Upper lobe of left lung (tissue), 6 donors: Measurements from ENCODE around the gene PLA2G15. TPM values are rescaled to one million over a fixed set of nuclear protein-coding genes. Genes with fewer than 3 reads are reported as not detected.

Experiments
- ATAC-seq, 2 donors: fragments of 200-7000 bp; cut with Tn5 transposase; one replicate each; pipeline ENCODE4 v1.9.1; 2022; ENCODE audit warnings: mild to moderate bottlenecking in 2 of 2, moderate library complexity in 2 of 2; ENCODE audit not compliant: low FRiP score in 2 of 2
- DNase-seq, 2 donors: peaks; one replicate each; pipeline ENCODE4 v3.0.0-alpha.2; 2019 to 2020
- H3K27ac ChIP-seq, 4 donors: fragments of 200-600 bp; sonication (generic); one replicate each; pipeline ENCODE4 v1.5.1; 2016 to 2019
- H3K27me3 ChIP-seq, 4 donors: fragments of 200-600 bp; sonication (generic); one replicate each; pipeline ENCODE4 v1.5.1; 2017 to 2019
- H3K36me3 ChIP-seq, 4 donors: fragments of 200-600 bp; sonication (generic); one replicate each; pipeline ENCODE4 v1.5.1; 2016 to 2019
- H3K4me1 ChIP-seq, 4 donors: fragments of 200-600 bp; sonication (generic); one replicate each; pipeline ENCODE4 v1.5.1; 2018 to 2019
- H3K4me3 ChIP-seq, 4 donors: fragments of 200-600 bp; sonication (generic); one replicate each; pipeline ENCODE4 v1.5.1; 2017 to 2019; ENCODE audit warnings: mild to moderate bottlenecking in 2 of 4, moderate library complexity in 1 of 4
- H3K9me3 ChIP-seq, 4 donors: fragments of 200-600 bp; sonication (generic); one replicate each; pipeline ENCODE4 v1.5.1; 2018 to 2019
- CTCF ChIP-seq, 6 experiments: fragments of 450-650 bp in 4 of 6; fragments of 200-600 bp in 2 of 6; sonication (generic) in 2 of 6; IDR thresholded peaks; one replicate each; pipeline ENCODE4 v1.5.1; 2016 to 2019; ENCODE audit warnings: antibody characterized with exemption in 6 of 6
- EP300 ChIP-seq, 4 donors: sonication (generic); formaldehyde crosslinking; IDR thresholded peaks; one replicate each; pipeline ENCODE4 v1.5.1; 2017; ENCODE audit warnings: antibody characterized with exemption in 4 of 4, control low read depth in 2 of 4
- POLR2A ChIP-seq, 4 donors: fragments of 450-650 bp; IDR thresholded peaks; one replicate each; pipeline ENCODE4 v1.5.1; 2016 to 2017; ENCODE audit warnings: antibody characterized with exemption in 4 of 4, mild to moderate bottlenecking in 2 of 4
- POLR2AphosphoS5 ChIP-seq, 2 donors: sonication (generic); formaldehyde crosslinking; IDR thresholded peaks; one replicate each; pipeline ENCODE4 v1.5.1; 2017; ENCODE audit warnings: antibody characterized with exemption in 2 of 2
- WGBS, 2 donors: methylation state at CpG; one replicate each; pipeline ENCODE4 v1.1.5; 2017 to 2018; 5-methylcytosine and 5-hydroxymethylcytosine counted together
- total RNA-seq, 6 donors: library from RNA; depleted of rRNA in 4 of 6; stranded (reverse); fragments of >200 nt in 4 of 6; gene quantifications; one replicate each; pipeline versions ENCODE4 v1.1.0 to v1.2.1, GENCODE V29; 2016 to 2021
- donor health status: DM: no; HTN: no; CAD: no; lungs with moderate emphysema.
- donor health status: DM: no; HTN: yes; CAD: no; lungs with severe emphysema.

PLA2G15 gene
- total RNA-seq, 6 donors from 2014 or later, result 25.6 to 84.8 (median 57.5) TPM

- Histone ChIP-seq H3K9me3 (no peaks in the 10 kb centered on the region), H3K4me3 (no peak overlapping the region), H3K36me3 (peaks cover 0 to 19% (median 8%) of the 10 kb centered on the region in 4 donors), H3K27me3 (no peaks in the 10 kb centered on the region), H3K27ac (peak overlapping the region in 3 of 4 donors; percentile 7 to 65 (median 23)), H3K4me1 (peaks cover 17 to 61% (median 52%) of the 10 kb centered on the region in 4 donors)
- 57 to 65% methylated on average over 5 of the region's 5 CpGs for WGBS, 2 donors
- TF ChIP-seq POLR2AphosphoS5 (IDR thresholded peaks at IDR 0.05), result no peak
- TF ChIP-seq EP300 (IDR thresholded peaks at IDR 0.05), result no peak
- no peak for TF ChIP-seq POLR2A (IDR thresholded peaks at IDR 0.05)
- no peak for TF ChIP-seq CTCF (IDR thresholded peaks at IDR 0.05)
- ATAC-seq, result no peak
- DNase-seq, result no peak
Observed at GRCh38 chr16:68283346-68283745, 38.2 kb downstream of the PLA2G15 start.

GRCh38 chr16:68283801-68284598, 38.8 kb downstream of the PLA2G15 start:
- H3K27ac ChIP-seq, result peak overlapping the region in 3 of 4 donors; percentile 23 to 65 (median 57)
- DNase-seq, result no peak
- no peak overlapping the region for H3K4me3 ChIP-seq
- no peaks in the 10 kb centered on the region for H3K27me3 ChIP-seq
- peaks cover 0 to 20% (median 9%) of the 10 kb centered on the region in 4 donors for H3K36me3 ChIP-seq
- no peak for TF ChIP-seq CTCF (IDR thresholded peaks at IDR 0.05)
- no peak for TF ChIP-seq EP300 (IDR thresholded peaks at IDR 0.05)
- no peak for TF ChIP-seq POLR2A (IDR thresholded peaks at IDR 0.05)
- no peak for TF ChIP-seq POLR2AphosphoS5 (IDR thresholded peaks at IDR 0.05)
- peak in 1 of 2 donors; percentile 14 for ATAC-seq
- H3K4me1 ChIP-seq, result peaks cover 17 to 62% (median 53%) of the 10 kb centered on the region in 4 donors
- WGBS, 2 donors, result 75 to 78% methylated on average over 9 of the region's 9 CpGs
- no peaks in the 10 kb centered on the region for H3K9me3 ChIP-seq

GRCh38 chr16:68284847-68285246, 39.7 kb downstream of the PLA2G15 start:
- peaks cover 0 to 24% (median 9%) of the 10 kb centered on the region in 4 donors for H3K36me3 ChIP-seq
- DNase-seq (no peak), ATAC-seq (peak in 1 of 2 donors; percentile 14)
- no peaks in the 10 kb centered on the region for H3K27me3 ChIP-seq
- TF ChIP-seq EP300 (IDR thresholded peaks at IDR 0.05) (no peak), POLR2A (IDR thresholded peaks at IDR 0.05) (no peak), CTCF (IDR thresholded peaks at IDR 0.05) (no peak), POLR2AphosphoS5 (IDR thresholded peaks at IDR 0.05) (no peak)
- H3K27ac ChIP-seq, result peak overlapping the region in 3 of 4 donors; percentile 52 to 65 (median 57)
- H3K4me1 ChIP-seq, result peaks cover 26 to 64% (median 59%) of the 10 kb centered on the region in 4 donors
- WGBS, 2 donors, result 27 to 35% methylated on average over 5 of the region's 5 CpGs
- no peak overlapping the region for H3K4me3 ChIP-seq
- no peaks in the 10 kb centered on the region for H3K9me3 ChIP-seq

- DNase-seq (no peak), ATAC-seq (no peak)
- Histone ChIP-seq H3K4me1 (peaks cover 31 to 70% (median 62%) of the 10 kb centered on the region in 4 donors), H3K4me3 (no peak overlapping the region), H3K27me3 (no peaks in the 10 kb centered on the region), H3K9me3 (no peaks in the 10 kb centered on the region), H3K36me3 (peaks cover 0 to 27% (median 10%) of the 10 kb centered on the region in 4 donors), H3K27ac (peak overlapping the region in 3 of 4 donors; percentile 52 to 65 (median 57))
- 90 to 94% methylated on average over 3 of the region's 3 CpGs for WGBS, 2 donors
- TF ChIP-seq POLR2AphosphoS5 (IDR thresholded peaks at IDR 0.05) (no peak), POLR2A (IDR thresholded peaks at IDR 0.05) (no peak), EP300 (IDR thresholded peaks at IDR 0.05) (no peak), CTCF (IDR thresholded peaks at IDR 0.05) (no peak)
Observed at GRCh38 chr16:68285683-68286082, 40.5 kb downstream of the PLA2G15 start.
